HEK293T (cell line): ENCODE measurements around the gene DNAH1.

ENCODE experiments used
- CTCF ChIA-PET: fragments of 350-600 bp; formaldehyde crosslinking; extraction: SDS; loops from one replicate; lab custom pipeline; 2021; ENCODE audit warnings: antibody characterized with exemption, inconsistent platforms; lab: Yijun Ruan, JAX
- POLR2A ChIA-PET: fragments of 350-600 bp; formaldehyde crosslinking; extraction: SDS; loops from one replicate; lab custom pipeline; 2020; ENCODE audit warnings: antibody characterized with exemption, inconsistent platforms; lab: Yijun Ruan, JAX
- DNase-seq: peaks from one replicate; pipeline ENCODE4 v3.0.0; 2012; ENCODE audit warnings: mixed read lengths; ENCODE audit errors: extremely low spot score
- ARNT ChIP-seq: fragments of 450-650 bp; IDR thresholded peaks from 2 replicates; pipeline ENCODE4 v1.6.1; 2017; ENCODE audit warnings: mild to moderate bottlenecking
- BHLHE40 ChIP-seq: fragments of 450-650 bp; IDR thresholded peaks from 2 replicates; pipeline ENCODE4 v1.6.1; 2016; ENCODE audit warnings: mild to moderate bottlenecking, moderate library complexity, borderline replicate concordance
- CTBP1 ChIP-seq: fragments of 450-650 bp; IDR thresholded peaks from 2 replicates; pipeline ENCODE4 v1.6.1; 2016; ENCODE audit warnings: borderline replicate concordance
- ELF4 ChIP-seq: fragments of 450-650 bp; IDR thresholded peaks from 2 replicates; pipeline ENCODE4 v1.6.1; 2017; ENCODE audit warnings: antibody characterized with exemption
- FOXA1 ChIP-seq: fragments of 450-650 bp; IDR thresholded peaks from 2 replicates; pipeline ENCODE4 v1.6.1; 2016; ENCODE audit warnings: mild to moderate bottlenecking
- FOXK2 ChIP-seq: fragments of 450-650 bp; IDR thresholded peaks from 2 replicates; pipeline ENCODE4 v1.6.1; 2016; ENCODE audit warnings: mild to moderate bottlenecking
- FOXM1 ChIP-seq: fragments of 450-650 bp; IDR thresholded peaks from 2 replicates; pipeline ENCODE4 v1.6.1; 2017; ENCODE audit warnings: mild to moderate bottlenecking, borderline replicate concordance
- HDGF ChIP-seq: fragments of 450-650 bp; IDR thresholded peaks from 2 replicates; pipeline ENCODE4 v1.6.1; 2017; ENCODE audit warnings: antibody characterized with exemption, borderline replicate concordance
- L3MBTL2 ChIP-seq: fragments of 450-650 bp; conservative IDR thresholded peaks from 2 replicates; pipeline ENCODE4 v1.6.1; 2016; ENCODE audit warnings: mild to moderate bottlenecking
- LEF1 ChIP-seq: fragments of 450-650 bp; IDR thresholded peaks from 2 replicates; pipeline ENCODE4 v1.6.1; 2017; ENCODE audit warnings: mild to moderate bottlenecking, borderline replicate concordance
- NFRKB ChIP-seq: fragments of 450-650 bp; IDR thresholded peaks from 2 replicates; pipeline ENCODE4 v1.6.1; 2016; ENCODE audit warnings: mild to moderate bottlenecking, moderate library complexity
- SP1 ChIP-seq: fragments of 450-650 bp; IDR thresholded peaks from 2 replicates; pipeline ENCODE4 v1.6.1; 2017
- SUZ12 ChIP-seq: fragments of 450-650 bp; IDR thresholded peaks from 2 replicates; pipeline ENCODE4 v1.6.1; 2016; ENCODE audit warnings: mild to moderate bottlenecking
- TARDBP ChIP-seq: fragments of 450-650 bp; IDR thresholded peaks from 2 replicates; pipeline ENCODE4 v1.6.1; 2016
- ZNF384 ChIP-seq: fragments of 450-650 bp; IDR thresholded peaks from 2 replicates; pipeline ENCODE4 v1.6.1; 2016
- TF ChIP-seq, protein P1 (sequence below): fragments of 450-650 bp; IDR thresholded peaks from 2 replicates; pipeline ENCODE4 v1.6.1; 2016

DNAH1 gene

DNA sequence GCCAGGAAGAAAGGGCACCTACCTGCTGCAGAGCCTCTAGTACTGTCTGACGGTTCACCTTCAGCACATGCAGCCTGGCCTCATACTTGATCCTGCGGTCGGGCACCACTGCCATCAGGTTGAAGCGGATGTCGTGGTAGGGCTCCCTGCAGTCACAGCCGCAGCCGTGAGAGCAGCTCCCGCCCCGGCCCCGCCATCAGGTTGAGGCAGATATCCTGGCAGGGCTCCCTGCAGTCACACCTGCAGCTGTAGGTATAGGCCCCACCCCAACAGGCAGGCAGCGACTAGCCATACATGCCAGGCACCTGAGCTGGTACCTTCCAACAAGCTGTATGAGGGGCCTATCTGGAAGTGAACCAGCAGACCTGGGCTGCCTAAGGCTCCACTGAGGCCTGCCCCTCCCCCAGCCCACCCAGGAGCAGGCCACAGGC lies 90.1 kb downstream of the DNAH1 start:
- ChIA-PET POLR2A (no interaction called here), CTCF (no interaction called here)
- TF ChIP-seq HDGF, result no peak
- no peak for TF ChIP-seq ELF4
- no peak for TF ChIP-seq SUZ12
- TF ChIP-seq, protein P1, sequence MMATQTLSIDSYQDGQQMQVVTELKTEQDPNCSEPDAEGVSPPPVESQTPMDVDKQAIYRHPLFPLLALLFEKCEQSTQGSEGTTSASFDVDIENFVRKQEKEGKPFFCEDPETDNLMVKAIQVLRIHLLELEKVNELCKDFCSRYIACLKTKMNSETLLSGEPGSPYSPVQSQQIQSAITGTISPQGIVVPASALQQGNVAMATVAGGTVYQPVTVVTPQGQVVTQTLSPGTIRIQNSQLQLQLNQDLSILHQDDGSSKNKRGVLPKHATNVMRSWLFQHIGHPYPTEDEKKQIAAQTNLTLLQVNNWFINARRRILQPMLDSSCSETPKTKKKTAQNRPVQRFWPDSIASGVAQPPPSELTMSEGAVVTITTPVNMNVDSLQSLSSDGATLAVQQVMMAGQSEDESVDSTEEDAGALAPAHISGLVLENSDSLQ, result no peak
- no peak for TF ChIP-seq FOXK2
- TF ChIP-seq ZNF384, result no peak
- DNase-seq, result no peak

DNA sequence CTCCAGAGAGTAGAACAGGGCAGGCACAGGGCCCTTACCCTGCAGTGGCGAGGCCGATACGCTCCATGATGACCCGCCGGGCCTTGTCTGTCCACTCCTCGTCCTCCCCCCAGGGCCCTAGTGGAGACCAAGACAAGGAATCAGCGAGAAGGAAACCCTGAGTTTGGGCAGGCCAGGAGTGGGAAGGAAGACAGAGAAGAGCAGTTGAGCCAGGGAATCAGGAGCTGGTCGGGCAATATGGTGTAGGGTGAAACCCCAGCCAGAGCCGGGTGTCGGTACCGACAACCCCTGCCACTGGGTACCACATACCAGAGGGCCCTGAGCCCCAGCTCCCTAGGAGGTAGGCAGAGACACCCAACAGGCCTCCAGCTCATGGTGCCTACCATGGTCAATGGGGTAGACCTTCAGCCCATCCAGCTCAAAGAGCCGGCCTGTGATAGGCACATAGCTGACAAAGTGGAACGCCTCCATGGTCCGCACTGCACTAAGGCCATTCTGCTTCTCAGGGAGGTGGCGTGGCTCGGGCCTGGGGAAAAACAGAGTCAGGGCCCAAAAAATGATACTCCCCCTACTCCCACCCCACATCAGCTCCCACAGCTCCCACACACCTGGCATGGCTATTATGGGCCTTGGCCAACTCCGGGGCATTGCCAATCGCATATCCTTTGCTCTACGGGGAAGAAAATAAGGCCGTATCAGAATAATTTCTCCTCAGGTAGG lies 90.8 kb downstream of the DNAH1 start:
- POLR2A ChIA-PET, result interaction anchor here (0.5 kb wide), 1 partner anchor 128 kb away, joined by 3 read pairs; no protein-coding TSS in a partner anchor
- no peak for DNase-seq
- CTCF ChIA-PET, result no interaction called here
- TF ChIP-seq SUZ12 (no peak), NFRKB (no peak), CTBP1 (no peak), FOXM1 (no peak), ARNT (no peak), ZNF384 (no peak), L3MBTL2 (no peak), FOXK2 (no peak), FOXA1 (no peak), ELF4 (no peak), LEF1 (no peak), SP1 (no peak), HDGF (no peak), BHLHE40 (no peak), TARDBP (no peak)
- TF ChIP-seq, protein P1, result no peak

DNA sequence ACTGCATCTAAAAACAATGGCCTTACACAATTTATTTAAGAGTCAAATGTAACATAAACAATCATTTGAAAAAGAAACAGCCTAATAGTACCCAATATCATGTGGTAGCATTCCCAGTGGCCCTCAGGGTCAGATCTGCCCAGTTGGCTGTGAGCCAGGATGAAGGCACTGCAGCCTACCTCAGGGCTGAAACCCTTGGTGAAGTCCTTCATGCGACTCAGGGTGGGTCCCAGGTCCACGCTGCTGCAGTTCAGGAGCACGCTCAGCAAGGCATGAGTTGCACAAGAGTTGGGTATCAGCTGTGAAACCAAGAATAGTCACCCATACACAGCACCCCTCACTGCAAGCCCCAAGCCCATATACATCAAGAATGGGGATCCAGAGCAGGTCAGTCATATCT lies 91.7 kb downstream of the DNAH1 start:
- POLR2A ChIA-PET, result no interaction called here
- DNase-seq, result no peak
- CTCF ChIA-PET, result no interaction called here
- TF ChIP-seq SUZ12, result no peak
- no peak for TF ChIP-seq HDGF
- TF ChIP-seq, protein P1, result no peak
- no peak for TF ChIP-seq LEF1
- TF ChIP-seq NFRKB, result no peak
- TF ChIP-seq ZNF384, result no peak
- no peak for TF ChIP-seq BHLHE40
- TF ChIP-seq L3MBTL2, result no peak
- TF ChIP-seq CTBP1, result no peak
- TF ChIP-seq FOXK2, result no peak
- no peak for TF ChIP-seq ELF4
- no peak for TF ChIP-seq TARDBP
- TF ChIP-seq ARNT, result no peak
- no peak for TF ChIP-seq SP1
- TF ChIP-seq FOXA1, result no peak
- no peak for TF ChIP-seq FOXM1

DNA sequence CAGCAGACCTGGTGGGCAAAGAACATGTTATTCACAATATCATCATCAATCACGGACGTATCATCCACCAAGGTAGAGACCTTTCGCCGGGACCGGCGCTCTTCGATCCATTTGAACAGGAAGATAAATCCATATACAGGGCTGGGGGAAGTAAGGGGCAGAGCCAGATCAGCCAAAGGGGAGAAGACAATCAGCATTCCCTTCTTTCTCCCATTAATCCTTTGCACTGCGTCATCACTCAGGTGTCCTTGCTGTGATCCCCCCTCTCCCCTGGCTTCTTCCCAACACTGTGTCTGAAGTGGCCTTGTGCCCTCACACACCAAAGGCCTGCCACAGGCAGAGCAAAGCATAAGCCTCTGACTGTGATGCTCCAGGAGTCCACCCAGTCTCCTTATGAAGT lies 92.3 kb downstream of the DNAH1 start:
- ChIA-PET CTCF (no interaction called here), POLR2A (no interaction called here)
- DNase-seq, result no peak
- TF ChIP-seq SP1 (no peak), FOXA1 (no peak), HDGF (no peak), FOXM1 (no peak), SUZ12 (no peak), ARNT (no peak), NFRKB (no peak), LEF1 (no peak), BHLHE40 (no peak), ELF4 (no peak)
- TF ChIP-seq, protein P1, result no peak

DNA sequence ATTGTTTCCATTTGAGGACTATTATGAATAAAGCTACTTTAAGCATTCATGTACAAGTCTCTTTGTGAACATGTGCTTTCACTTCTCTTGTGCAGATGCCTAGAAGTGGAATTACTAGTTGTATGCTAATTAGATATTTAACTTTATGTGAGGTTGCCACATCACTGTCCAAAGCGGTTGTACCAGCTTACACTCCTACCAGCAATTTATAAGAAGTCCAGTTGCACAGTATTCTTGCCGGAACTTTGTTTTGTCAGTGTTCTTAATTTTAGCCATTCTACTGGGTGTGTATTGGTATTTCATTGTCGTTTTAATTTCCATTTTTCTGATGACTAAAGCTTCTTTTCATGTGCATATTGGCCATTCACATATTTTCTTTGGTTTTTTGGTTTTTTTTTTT lies 99.7 kb downstream of the DNAH1 start:
- TF ChIP-seq ELF4 (no peak), CTBP1 (no peak), LEF1 (no peak), ZNF384 (no peak), NFRKB (no peak), ARNT (no peak), BHLHE40 (no peak), FOXK2 (no peak), TARDBP (no peak), HDGF (no peak), SUZ12 (no peak), SP1 (no peak), L3MBTL2 (no peak), FOXM1 (no peak), FOXA1 (no peak)
- TF ChIP-seq, protein P1, result no peak
- DNase-seq, result no peak
- CTCF ChIA-PET, result no interaction called here
- POLR2A ChIA-PET, result no interaction called here
